Neuronal stem cell (in vitro differentiated cells): ENCODE measurements around the gene DLGAP5. TPM values are rescaled to one million over a fixed set of nuclear protein-coding genes. Genes with fewer than 3 reads are reported as not detected.

Source experiments
- DNase-seq: peaks from one replicate; pipeline ENCODE4 v3.0.0-alpha.2; 2013; ENCODE audit warnings: low spot score
- H2AFZ ChIP-seq: one replicate; pipeline ENCODE4 v1.6.1; 2013; ENCODE audit warnings: mild to moderate bottlenecking, low read length, inconsistent platforms
- H2AK5ac ChIP-seq: 2 replicates; pipeline ENCODE4 v1.6.1; 2013; ENCODE audit warnings: low read depth, mild to moderate bottlenecking, inconsistent platforms, low read length, moderate library complexity, mixed read lengths
- H2BK120ac ChIP-seq: 2 replicates; pipeline ENCODE4 v1.6.1; 2013; ENCODE audit warnings: low read depth, mild to moderate bottlenecking, inconsistent platforms, low read length, moderate library complexity, mixed read lengths
- H2BK12ac ChIP-seq: one replicate; pipeline ENCODE4 v1.6.1; 2013; ENCODE audit warnings: low read length, inconsistent platforms
- H2BK15ac ChIP-seq: 2 replicates; pipeline ENCODE4 v1.6.1; 2013; ENCODE audit warnings: mild to moderate bottlenecking, low read length, inconsistent platforms, mixed read lengths
- H2BK5ac ChIP-seq: one replicate; pipeline ENCODE4 v1.6.1; 2013; ENCODE audit warnings: inconsistent platforms, mild to moderate bottlenecking, low read length, moderate library complexity
- H3K14ac ChIP-seq: one replicate; pipeline ENCODE4 v1.6.1; 2013; ENCODE audit warnings: low read length, inconsistent platforms
- H3K18ac ChIP-seq: 2 replicates; pipeline ENCODE4 v1.6.1; 2013; ENCODE audit warnings: low read length, inconsistent platforms
- H3K23ac ChIP-seq: 2 replicates; pipeline ENCODE4 v1.6.1; 2013; ENCODE audit warnings: low read depth, mild to moderate bottlenecking, mixed read lengths, low read length, inconsistent platforms; ENCODE audit not compliant: poor library complexity
- H3K27ac ChIP-seq: replicated peaks from 3 replicates; pipeline ENCODE4 v1.5.1; 2013; ENCODE audit warnings: low read length, inconsistent platforms
- H3K27me3 ChIP-seq, 3 experiments: 2 replicates each; pipeline ENCODE4 v1.6.1; 2013; ENCODE audit warnings: low read length in 3 of 3, mild to moderate bottlenecking in 2 of 3, inconsistent platforms in 1 of 3, low read depth in 1 of 3, mixed read lengths in 1 of 3, moderate library complexity in 1 of 3; ENCODE audit not compliant: control insufficient read depth in 3 of 3, insufficient read depth in 3 of 3
- H3K36me3 ChIP-seq, 2 donors: replicated peaks in 1 of 2; 2 replicates each; pipeline ENCODE4 v1.6.1; 2013; ENCODE audit warnings: low read length in 2 of 2; ENCODE audit not compliant: control insufficient read depth in 2 of 2, insufficient read depth in 2 of 2
- H3K4ac ChIP-seq: 2 replicates; pipeline ENCODE4 v1.6.1; 2013; ENCODE audit warnings: inconsistent platforms, mild to moderate bottlenecking, low read length, moderate library complexity
- H3K4me1 ChIP-seq, 2 donors: 1 replicate in 1 of 2; 2 replicates in 1 of 2; pipeline ENCODE4 v1.6.1; 2013; ENCODE audit warnings: low read length in 2 of 2, low read depth in 1 of 2; ENCODE audit not compliant: control insufficient read depth in 2 of 2, insufficient read depth in 1 of 2
- H3K4me2 ChIP-seq: one replicate; pipeline ENCODE4 v1.6.1; 2013; ENCODE audit warnings: mild to moderate bottlenecking, low read length, inconsistent platforms; ENCODE audit not compliant: insufficient read depth, poor library complexity, severe bottlenecking
- H3K4me3 ChIP-seq, 2 donors: 2 replicates each; pipeline ENCODE4 v1.5.1; 2013; ENCODE audit warnings: low read length in 2 of 2, mild to moderate bottlenecking in 2 of 2, inconsistent platforms in 1 of 2, moderate library complexity in 1 of 2
- H3K79me1 ChIP-seq: one replicate; pipeline ENCODE4 v1.6.1; 2013; ENCODE audit warnings: low read depth, mild to moderate bottlenecking, inconsistent platforms, low read length, moderate library complexity
- H3K9ac ChIP-seq: one replicate; pipeline ENCODE4 v1.6.1; 2013; ENCODE audit warnings: mild to moderate bottlenecking, low read depth, low read length, inconsistent platforms; ENCODE audit not compliant: poor library complexity
- H3K9me3 ChIP-seq, 2 donors: replicated peaks in 1 of 2; 2 replicates each; pipeline versions ENCODE3 to v1.6.1; 2013; ENCODE audit warnings: low read length in 2 of 2, mild to moderate bottlenecking in 2 of 2, inconsistent platforms in 1 of 2, low read depth in 1 of 2, mixed read lengths in 1 of 2, moderate library complexity in 1 of 2; ENCODE audit not compliant: control insufficient read depth in 2 of 2, insufficient read depth in 1 of 2
- H4K8ac ChIP-seq: one replicate; pipeline ENCODE4 v1.6.1; 2013; ENCODE audit warnings: low read depth, mild to moderate bottlenecking, inconsistent platforms, low read length, moderate library complexity
- H4K91ac ChIP-seq: one replicate; pipeline ENCODE4 v1.6.1; 2013; ENCODE audit warnings: low read length, low read depth, mild to moderate bottlenecking, inconsistent platforms; ENCODE audit not compliant: poor library complexity
- WGBS, 2 donors: extraction: QIAGEN DNeasy Blood & Tissue Kit; methylation state at CpG; one replicate each; pipeline ENCODE4 v1.1.7; 2013; ENCODE audit warnings: missing lambda C conversion rate in 2 of 2, mixed read lengths in 1 of 2; ENCODE audit not compliant: insufficient read length in 2 of 2, insufficient replicate concordance in 1 of 2; ENCODE audit errors: extremely low coverage in 2 of 2; 5-methylcytosine and 5-hydroxymethylcytosine counted together
- polyA plus RNA-seq, 2 experiments: library from polyadenylated mRNA; stranded (reverse); fragments of 200-250 nt; gene quantifications; one replicate each; pipeline ENCODE4 v1.2.3, GENCODE V29; 2013

DLGAP5 gene
- polyA plus RNA-seq (2013, experiment 1 of 2), result 124 TPM
- polyA plus RNA-seq (2013, experiment 2 of 2), result 125 TPM

- Histone ChIP-seq H3K4ac (no peak within 1 kb of the TSS), H3K9ac (peak within 1 kb of the TSS; percentile 78), H3K27ac (peak within 1 kb of the TSS; percentile 82), H3K14ac (no peak within 1 kb of the TSS), H4K8ac (no peak within 1 kb of the TSS), H3K4me2 (peak within 1 kb of the TSS; percentile 54), H2BK15ac (no peak within 1 kb of the TSS), H3K4me3 (peak within 1 kb of the TSS; percentile 74 to 94), H2BK120ac (no peak within 1 kb of the TSS), H4K91ac (no peak within 1 kb of the TSS), H3K18ac (peak within 1 kb of the TSS; percentile 93), H2BK12ac (no peak within 1 kb of the TSS), H2AK5ac (no peak within 1 kb of the TSS), H2AFZ (peak within 1 kb of the TSS; percentile 83), H3K36me3 (peaks cover 3 to 32% of the 10 kb centered on the region in 2 donors), H3K27me3 (no peaks in the 10 kb centered on the region), H2BK5ac (no peak within 1 kb of the TSS), H3K4me1 (peaks cover 3 to 9% of the 10 kb centered on the region in 2 donors), H3K23ac (no peak within 1 kb of the TSS), H3K79me1 (no peaks in the 10 kb centered on the region), H3K9me3 (peaks cover 0 to 7% of the 10 kb centered on the region in 2 donors)
- WGBS, 2 donors, result no CpG with 5 or more reads among the region's 46 CpGs
- DNase-seq, result peak; percentile 94
These were observed at the start of gene DLGAP5 for GRCh38 chr14:55191203-55192053. Gene DLGAP5 (minus strand): TSS chr14:55191585. CDS start chr14:55189179, 2,406 bp downstream.

DNA sequence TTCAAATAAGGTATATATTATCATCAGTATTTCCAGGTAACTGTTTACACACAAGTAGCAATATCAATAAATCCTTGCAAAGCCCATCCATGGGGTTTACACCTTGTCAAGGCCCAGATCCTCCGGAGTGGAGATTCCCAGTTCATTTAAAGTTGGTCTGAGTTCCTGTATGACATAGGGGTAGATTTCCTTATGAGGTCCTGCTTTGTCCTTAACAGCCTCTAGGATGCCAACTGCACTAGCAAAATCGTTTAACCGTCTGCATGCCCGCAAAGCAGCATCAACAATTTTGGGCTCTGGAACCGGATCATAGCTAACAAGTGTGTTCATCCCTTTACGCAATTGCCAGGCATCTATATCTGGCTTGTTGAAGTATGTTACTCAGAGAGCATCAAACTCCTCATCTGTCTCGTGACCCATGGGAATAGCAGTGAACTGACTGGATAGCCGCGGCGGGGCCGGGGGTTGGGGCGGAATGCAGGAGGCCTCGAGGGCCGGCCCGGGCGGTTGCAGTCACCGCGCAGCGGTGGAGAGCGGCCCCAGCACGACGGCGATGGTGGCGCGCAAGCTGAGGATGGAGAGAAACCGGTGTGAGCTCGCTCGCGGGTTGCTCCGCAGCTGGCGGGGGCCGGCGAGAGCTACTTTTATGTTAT lies 49.3 kb upstream of the DLGAP5 start:
- Histone ChIP-seq H3K4ac (no peak overlapping the region), H3K36me3 (no peaks in the 10 kb centered on the region), H2BK5ac (no peak overlapping the region), H3K4me1 (no peaks in the 10 kb centered on the region), H2AFZ (peak overlapping the region; percentile 69), H3K79me1 (no peaks in the 10 kb centered on the region), H2AK5ac (no peak overlapping the region), H3K14ac (no peak overlapping the region), H2BK120ac (no peak overlapping the region), H4K91ac (no peak overlapping the region), H3K23ac (no peak overlapping the region), H2BK15ac (no peak overlapping the region), H3K9ac (no peak overlapping the region), H3K18ac (no peak overlapping the region), H3K9me3 (no peaks in the 10 kb centered on the region), H4K8ac (no peak overlapping the region), H2BK12ac (no peak overlapping the region), H3K27me3 (peaks cover 0 to 34% (median 6%) of the 10 kb centered on the region in 3 experiments), H3K4me3 (no peak overlapping the region), H3K27ac (no peak overlapping the region), H3K4me2 (peak overlapping the region; percentile 38)
- WGBS, 2 donors, result no CpG with 5 or more reads among the region's 33 CpGs
- DNase-seq, result no peak

DNA sequence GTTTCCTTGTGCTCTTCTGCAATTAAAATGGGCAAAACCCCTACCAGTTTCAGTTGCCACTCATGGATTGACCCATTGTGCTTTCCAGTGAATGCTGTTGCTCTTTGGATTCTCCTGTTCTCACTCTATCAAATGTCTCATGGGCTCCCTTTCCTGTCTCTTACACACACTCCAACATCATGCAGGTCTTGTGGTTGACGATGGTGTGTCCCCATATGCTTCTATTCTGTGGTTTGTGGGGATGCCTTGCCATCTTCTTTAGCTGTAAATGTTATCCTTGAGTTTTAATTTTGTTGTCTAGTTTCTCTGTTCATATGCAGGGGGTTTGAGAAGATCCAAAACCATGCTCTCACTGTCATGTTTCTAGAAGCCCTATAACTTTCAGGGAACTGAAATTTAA lies 47.9 kb upstream of the DLGAP5 start:
- Histone ChIP-seq H3K27ac (no peak overlapping the region), H3K4me1 (no peaks in the 10 kb centered on the region), H3K9ac (no peak overlapping the region), H3K9me3 (no peaks in the 10 kb centered on the region), H3K23ac (no peak overlapping the region), H3K4ac (no peak overlapping the region), H3K4me2 (no peak overlapping the region), H2BK5ac (no peak overlapping the region), H3K4me3 (no peak overlapping the region), H3K14ac (no peak overlapping the region), H4K8ac (no peak overlapping the region), H3K79me1 (no peaks in the 10 kb centered on the region), H3K18ac (no peak overlapping the region), H2BK15ac (no peak overlapping the region), H2BK120ac (no peak overlapping the region), H3K36me3 (no peaks in the 10 kb centered on the region), H2AFZ (no peak overlapping the region), H4K91ac (no peak overlapping the region), H2BK12ac (no peak overlapping the region), H2AK5ac (no peak overlapping the region), H3K27me3 (peaks cover 0 to 34% (median 6%) of the 10 kb centered on the region in 3 experiments)
- WGBS, 2 donors, result no CpG with 5 or more reads among the region's 1 CpG
- no peak for DNase-seq
